WTC11 (cell line): ENCODE measurements around the gene EEFSEC. TPM values are rescaled to one million over a fixed set of nuclear protein-coding genes. Genes with fewer than 3 reads are reported as not detected.

ENCODE experiments used
- ATAC-seq: fragments of 200-7000 bp; cut with Tn5 transposase; 2 replicates; pipeline ENCODE4 v1.10.0; 2021; ENCODE audit warnings: mild to moderate bottlenecking, moderate library complexity
- CTCF ChIA-PET: fragments of 300-600 bp; sonication (Branson Sonifier 250); formaldehyde crosslinking; loops from one replicate; lab custom pipeline; 2021; ENCODE audit warnings: antibody characterized with exemption; lab: Charles Lee
- POLR2A ChIA-PET: fragments of 350-600 bp; sonication (Branson Sonifier 250); formaldehyde crosslinking; loops from one replicate; lab custom pipeline; 2021; ENCODE audit warnings: antibody characterized with exemption; lab: Charles Lee
- DNase-seq: peaks from one replicate; pipeline ENCODE4 v3.0.0; 2021; ENCODE audit warnings: low spot score
- H3K27ac Mint-ChIP-seq: 2 replicates; pipeline ENCODE4 v1.8.0; 2021; ENCODE audit warnings: mixed read lengths
- H3K27me3 Mint-ChIP-seq: 2 replicates; pipeline ENCODE4 v1.8.0; 2021; ENCODE audit warnings: low read depth, mild to moderate bottlenecking, moderate library complexity, mixed read lengths
- H3K36me3 Mint-ChIP-seq: 2 replicates; pipeline ENCODE4 v1.8.0; 2021; ENCODE audit warnings: mixed read lengths
- H3K4me1 Mint-ChIP-seq: 2 replicates; pipeline ENCODE4 v1.8.0; 2022; ENCODE audit warnings: mixed read lengths
- H3K4me3 Mint-ChIP-seq: 2 replicates; pipeline ENCODE4 v1.8.0; 2021; ENCODE audit warnings: mild to moderate bottlenecking, moderate library complexity, mixed read lengths
- H3K9me3 Mint-ChIP-seq: 2 replicates; pipeline ENCODE4 v1.8.0; 2021; ENCODE audit warnings: mixed read lengths
- ATF1 ChIP-seq: sonication (generic); formaldehyde crosslinking; IDR thresholded peaks from 2 replicates; pipeline ENCODE4 v1.8.1; 2023; ENCODE audit warnings: mild to moderate bottlenecking, moderate library complexity, missing genetic modification reagents
- CBFB ChIP-seq: sonication (generic); formaldehyde crosslinking; IDR thresholded peaks from 2 replicates; pipeline ENCODE4 v1.8.1; 2022; ENCODE audit warnings: mild to moderate bottlenecking, low read depth, missing genetic modification reagents
- FOXJ3 ChIP-seq: sonication (generic); formaldehyde crosslinking; IDR thresholded peaks from 2 replicates; pipeline ENCODE4 v1.9.0; 2021; ENCODE audit warnings: missing genetic modification reagents, mild to moderate bottlenecking, borderline replicate concordance
- ZBTB21 ChIP-seq: sonication (generic); formaldehyde crosslinking; IDR thresholded peaks from 2 replicates; pipeline ENCODE4 v1.8.1; 2023; ENCODE audit warnings: mild to moderate bottlenecking, missing genetic modification reagents, borderline replicate concordance
- ZNF317 ChIP-seq: sonication (generic); formaldehyde crosslinking; IDR thresholded peaks from 2 replicates; pipeline ENCODE4 v1.8.1; 2023; ENCODE audit warnings: low read depth, mild to moderate bottlenecking, moderate library complexity, missing genetic modification reagents, borderline replicate concordance
- total RNA-seq: library from RNA; stranded (reverse); gene quantifications from 3 replicates; pipeline ENCODE4 v1.2.3, GENCODE V29; 2021
- TF ChIP-seq, protein P1 (sequence below): sonication (generic); formaldehyde crosslinking; IDR thresholded peaks from 2 replicates; pipeline ENCODE4 v1.8.1; 2023; ENCODE audit warnings: mild to moderate bottlenecking, missing genetic modification reagents, moderate library complexity
- TF ChIP-seq, protein P2 (sequence below): sonication (generic); formaldehyde crosslinking; IDR thresholded peaks from 2 replicates; pipeline ENCODE4 v1.8.1; 2023; ENCODE audit warnings: mild to moderate bottlenecking, missing genetic modification reagents, borderline replicate concordance
- TF ChIP-seq, protein P3 (sequence below): sonication (generic); formaldehyde crosslinking; IDR thresholded peaks from 2 replicates; pipeline ENCODE4 v1.8.0; 2022; ENCODE audit warnings: missing genetic modification reagents
- TF ChIP-seq, protein P4 (sequence below): fragments of 250-450 bp; sonication (Bioruptor Pico); IDR thresholded peaks from 2 replicates; pipeline ENCODE4 v1.9.0; 2021; ENCODE audit warnings: mild to moderate bottlenecking
- TF ChIP-seq, protein P5 (sequence below): sonication (generic); formaldehyde crosslinking; IDR thresholded peaks from 2 replicates; pipeline ENCODE4 v1.8.1; 2022; ENCODE audit warnings: missing genetic modification reagents, borderline replicate concordance

The EEFSEC gene
- total RNA-seq, 1 experiment from 2014 or later, result 13.7 TPM

DNA sequence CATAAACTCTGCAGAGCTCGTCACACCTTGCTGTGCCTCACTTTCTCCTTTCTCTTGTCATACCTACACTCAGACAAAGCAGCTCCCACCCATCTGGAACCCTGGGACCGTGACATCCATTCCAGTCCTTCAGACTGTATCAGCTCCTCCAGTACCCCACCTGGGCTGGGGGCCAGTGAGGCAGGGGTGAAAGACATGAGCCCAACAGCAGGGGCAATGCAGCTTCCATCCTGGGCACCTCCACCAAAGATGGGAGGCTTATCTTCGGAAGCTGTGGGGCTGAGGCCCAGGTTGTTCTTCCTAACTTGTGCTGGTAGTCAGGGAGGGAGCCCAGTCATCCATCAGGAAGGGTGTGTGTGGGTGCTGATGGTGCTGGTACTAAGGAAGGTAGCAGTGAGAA is 109.2 kb downstream of the EEFSEC start:
- Mint-ChIP-seq H3K27me3 (peaks cover 3% of the 10 kb centered on the region), H3K4me3 (no peak overlapping the region), H3K27ac (no peak overlapping the region), H3K4me1 (peaks cover 9% of the 10 kb centered on the region), H3K36me3 (peaks cover 21% of the 10 kb centered on the region), H3K9me3 (peaks cover 20% of the 10 kb centered on the region)
- TF ChIP-seq, protein P1, sequence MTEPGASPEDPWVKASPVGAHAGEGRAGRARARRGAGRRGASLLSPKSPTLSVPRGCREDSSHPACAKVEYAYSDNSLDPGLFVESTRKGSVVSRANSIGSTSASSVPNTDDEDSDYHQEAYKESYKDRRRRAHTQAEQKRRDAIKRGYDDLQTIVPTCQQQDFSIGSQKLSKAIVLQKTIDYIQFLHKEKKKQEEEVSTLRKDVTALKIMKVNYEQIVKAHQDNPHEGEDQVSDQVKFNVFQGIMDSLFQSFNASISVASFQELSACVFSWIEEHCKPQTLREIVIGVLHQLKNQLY, result no peak
- ATAC-seq (no peak), DNase-seq (no peak)
- ChIA-PET POLR2A (no interaction called here), CTCF (interaction anchor here (1.3 kb wide), 1 partner anchor 60 kb away, joined by 3 read pairs; no protein-coding TSS in a partner anchor)

DNA sequence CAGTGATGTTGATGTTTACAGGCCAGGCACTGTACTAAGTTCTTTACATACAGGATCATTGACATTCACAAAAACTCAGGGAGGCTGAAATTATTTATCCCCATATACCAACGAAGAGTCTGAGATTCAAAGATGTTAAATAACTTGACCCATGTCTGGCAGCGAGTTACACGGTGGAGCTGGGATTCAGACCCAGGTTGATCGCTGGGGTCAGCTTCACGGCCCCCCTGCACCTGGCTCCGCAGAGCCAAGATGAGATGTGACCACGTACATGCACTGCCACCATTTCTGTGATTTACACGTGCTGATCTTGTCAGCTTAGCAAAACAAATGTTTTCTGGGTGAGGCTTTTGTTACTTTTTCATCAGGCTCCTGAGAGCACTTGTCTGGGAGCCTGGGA is 109.8 kb downstream of the EEFSEC start:
- Mint-ChIP-seq H3K4me3 (no peak overlapping the region), H3K4me1 (peaks cover 9% of the 10 kb centered on the region), H3K36me3 (peaks cover 21% of the 10 kb centered on the region), H3K27ac (no peak overlapping the region), H3K27me3 (peaks cover 3% of the 10 kb centered on the region), H3K9me3 (peaks cover 20% of the 10 kb centered on the region)
- ATAC-seq, result no peak
- DNase-seq, result no peak
- ChIA-PET POLR2A (no interaction called here), CTCF (interaction anchor here (1.3 kb wide), 1 partner anchor 59 kb away, joined by 3 read pairs; no protein-coding TSS in a partner anchor)
- no peak for TF ChIP-seq CBFB (CRISPR knock-in tag)
- TF ChIP-seq, protein P2, sequence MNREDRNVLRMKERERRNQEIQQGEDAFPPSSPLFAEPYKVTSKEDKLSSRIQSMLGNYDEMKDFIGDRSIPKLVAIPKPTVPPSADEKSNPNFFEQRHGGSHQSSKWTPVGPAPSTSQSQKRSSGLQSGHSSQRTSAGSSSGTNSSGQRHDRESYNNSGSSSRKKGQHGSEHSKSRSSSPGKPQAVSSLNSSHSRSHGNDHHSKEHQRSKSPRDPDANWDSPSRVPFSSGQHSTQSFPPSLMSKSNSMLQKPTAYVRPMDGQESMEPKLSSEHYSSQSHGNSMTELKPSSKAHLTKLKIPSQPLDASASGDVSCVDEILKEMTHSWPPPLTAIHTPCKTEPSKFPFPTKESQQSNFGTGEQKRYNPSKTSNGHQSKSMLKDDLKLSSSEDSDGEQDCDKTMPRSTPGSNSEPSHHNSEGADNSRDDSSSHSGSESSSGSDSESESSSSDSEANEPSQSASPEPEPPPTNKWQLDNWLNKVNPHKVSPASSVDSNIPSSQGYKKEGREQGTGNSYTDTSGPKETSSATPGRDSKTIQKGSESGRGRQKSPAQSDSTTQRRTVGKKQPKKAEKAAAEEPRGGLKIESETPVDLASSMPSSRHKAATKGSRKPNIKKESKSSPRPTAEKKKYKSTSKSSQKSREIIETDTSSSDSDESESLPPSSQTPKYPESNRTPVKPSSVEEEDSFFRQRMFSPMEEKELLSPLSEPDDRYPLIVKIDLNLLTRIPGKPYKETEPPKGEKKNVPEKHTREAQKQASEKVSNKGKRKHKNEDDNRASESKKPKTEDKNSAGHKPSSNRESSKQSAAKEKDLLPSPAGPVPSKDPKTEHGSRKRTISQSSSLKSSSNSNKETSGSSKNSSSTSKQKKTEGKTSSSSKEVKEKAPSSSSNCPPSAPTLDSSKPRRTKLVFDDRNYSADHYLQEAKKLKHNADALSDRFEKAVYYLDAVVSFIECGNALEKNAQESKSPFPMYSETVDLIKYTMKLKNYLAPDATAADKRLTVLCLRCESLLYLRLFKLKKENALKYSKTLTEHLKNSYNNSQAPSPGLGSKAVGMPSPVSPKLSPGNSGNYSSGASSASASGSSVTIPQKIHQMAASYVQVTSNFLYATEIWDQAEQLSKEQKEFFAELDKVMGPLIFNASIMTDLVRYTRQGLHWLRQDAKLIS (CRISPR knock-in tag), result no peak
- no peak for TF ChIP-seq ZBTB21 (CRISPR knock-in tag)
- TF ChIP-seq, protein P3, sequence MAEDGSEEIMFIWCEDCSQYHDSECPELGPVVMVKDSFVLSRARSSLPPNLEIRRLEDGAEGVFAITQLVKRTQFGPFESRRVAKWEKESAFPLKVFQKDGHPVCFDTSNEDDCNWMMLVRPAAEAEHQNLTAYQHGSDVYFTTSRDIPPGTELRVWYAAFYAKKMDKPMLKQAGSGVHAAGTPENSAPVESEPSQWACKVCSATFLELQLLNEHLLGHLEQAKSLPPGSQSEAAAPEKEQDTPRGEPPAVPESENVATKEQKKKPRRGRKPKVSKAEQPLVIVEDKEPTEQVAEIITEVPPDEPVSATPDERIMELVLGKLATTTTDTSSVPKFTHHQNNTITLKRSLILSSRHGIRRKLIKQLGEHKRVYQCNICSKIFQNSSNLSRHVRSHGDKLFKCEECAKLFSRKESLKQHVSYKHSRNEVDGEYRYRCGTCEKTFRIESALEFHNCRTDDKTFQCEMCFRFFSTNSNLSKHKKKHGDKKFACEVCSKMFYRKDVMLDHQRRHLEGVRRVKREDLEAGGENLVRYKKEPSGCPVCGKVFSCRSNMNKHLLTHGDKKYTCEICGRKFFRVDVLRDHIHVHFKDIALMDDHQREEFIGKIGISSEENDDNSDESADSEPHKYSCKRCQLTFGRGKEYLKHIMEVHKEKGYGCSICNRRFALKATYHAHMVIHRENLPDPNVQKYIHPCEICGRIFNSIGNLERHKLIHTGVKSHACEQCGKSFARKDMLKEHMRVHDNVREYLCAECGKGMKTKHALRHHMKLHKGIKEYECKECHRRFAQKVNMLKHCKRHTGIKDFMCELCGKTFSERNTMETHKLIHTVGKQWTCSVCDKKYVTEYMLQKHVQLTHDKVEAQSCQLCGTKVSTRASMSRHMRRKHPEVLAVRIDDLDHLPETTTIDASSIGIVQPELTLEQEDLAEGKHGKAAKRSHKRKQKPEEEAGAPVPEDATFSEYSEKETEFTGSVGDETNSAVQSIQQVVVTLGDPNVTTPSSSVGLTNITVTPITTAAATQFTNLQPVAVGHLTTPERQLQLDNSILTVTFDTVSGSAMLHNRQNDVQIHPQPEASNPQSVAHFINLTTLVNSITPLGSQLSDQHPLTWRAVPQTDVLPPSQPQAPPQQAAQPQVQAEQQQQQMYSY (CRISPR knock-in tag), result no peak
- TF ChIP-seq, protein P4, sequence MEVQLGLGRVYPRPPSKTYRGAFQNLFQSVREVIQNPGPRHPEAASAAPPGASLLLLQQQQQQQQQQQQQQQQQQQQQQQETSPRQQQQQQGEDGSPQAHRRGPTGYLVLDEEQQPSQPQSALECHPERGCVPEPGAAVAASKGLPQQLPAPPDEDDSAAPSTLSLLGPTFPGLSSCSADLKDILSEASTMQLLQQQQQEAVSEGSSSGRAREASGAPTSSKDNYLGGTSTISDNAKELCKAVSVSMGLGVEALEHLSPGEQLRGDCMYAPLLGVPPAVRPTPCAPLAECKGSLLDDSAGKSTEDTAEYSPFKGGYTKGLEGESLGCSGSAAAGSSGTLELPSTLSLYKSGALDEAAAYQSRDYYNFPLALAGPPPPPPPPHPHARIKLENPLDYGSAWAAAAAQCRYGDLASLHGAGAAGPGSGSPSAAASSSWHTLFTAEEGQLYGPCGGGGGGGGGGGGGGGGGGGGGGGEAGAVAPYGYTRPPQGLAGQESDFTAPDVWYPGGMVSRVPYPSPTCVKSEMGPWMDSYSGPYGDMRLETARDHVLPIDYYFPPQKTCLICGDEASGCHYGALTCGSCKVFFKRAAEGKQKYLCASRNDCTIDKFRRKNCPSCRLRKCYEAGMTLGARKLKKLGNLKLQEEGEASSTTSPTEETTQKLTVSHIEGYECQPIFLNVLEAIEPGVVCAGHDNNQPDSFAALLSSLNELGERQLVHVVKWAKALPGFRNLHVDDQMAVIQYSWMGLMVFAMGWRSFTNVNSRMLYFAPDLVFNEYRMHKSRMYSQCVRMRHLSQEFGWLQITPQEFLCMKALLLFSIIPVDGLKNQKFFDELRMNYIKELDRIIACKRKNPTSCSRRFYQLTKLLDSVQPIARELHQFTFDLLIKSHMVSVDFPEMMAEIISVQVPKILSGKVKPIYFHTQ (CRISPR knock-in tag), result no peak
- TF ChIP-seq, protein P5, sequence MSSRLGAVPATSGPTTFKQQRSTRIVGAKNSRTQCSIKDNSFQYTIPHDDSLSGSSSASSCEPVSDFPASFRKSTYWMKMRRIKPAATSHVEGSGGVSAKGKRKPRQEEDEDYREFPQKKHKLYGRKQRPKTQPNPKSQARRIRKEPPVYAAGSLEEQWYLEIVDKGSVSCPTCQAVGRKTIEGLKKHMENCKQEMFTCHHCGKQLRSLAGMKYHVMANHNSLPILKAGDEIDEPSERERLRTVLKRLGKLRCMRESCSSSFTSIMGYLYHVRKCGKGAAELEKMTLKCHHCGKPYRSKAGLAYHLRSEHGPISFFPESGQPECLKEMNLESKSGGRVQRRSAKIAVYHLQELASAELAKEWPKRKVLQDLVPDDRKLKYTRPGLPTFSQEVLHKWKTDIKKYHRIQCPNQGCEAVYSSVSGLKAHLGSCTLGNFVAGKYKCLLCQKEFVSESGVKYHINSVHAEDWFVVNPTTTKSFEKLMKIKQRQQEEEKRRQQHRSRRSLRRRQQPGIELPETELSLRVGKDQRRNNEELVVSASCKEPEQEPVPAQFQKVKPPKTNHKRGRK (CRISPR knock-in tag), result no peak
- no peak for TF ChIP-seq ZNF317 (CRISPR knock-in tag)
- TF ChIP-seq FOXJ3, result no peak
- no peak for TF ChIP-seq ATF1 (CRISPR knock-in tag)
